HT-29 (cell line): ENCODE measurements around the gene NLRC5. TPM values are rescaled to one million over a fixed set of nuclear protein-coding genes. Genes with fewer than 3 reads are reported as not detected.
"Not testable (repeated sequence)": the region's sequence is repeated elsewhere in the genome, so short reads cannot be mapped to it uniquely, and the experiment has no call there.

ENCODE experiments used
- DNase-seq: peaks from one replicate; pipeline ENCODE4 v3.0.0-alpha.2; 2015; ENCODE audit warnings: low spot score
- total RNA-seq: library from RNA; depleted of rRNA; stranded (reverse); fragments of >200 nt; shearing (Covaris generic); gene quantifications from 2 replicates; pipeline ENCODE4 v1.2.3, GENCODE V29; 2014

The NLRC5 gene
- total RNA-seq, 1 experiment from 2014 or later = 8.2 TPM

GRCh38 chr16:56983211-56983751 lies 6.1 kb upstream of the NLRC5 start:
- DNase-seq = peak; percentile 66

- DNase-seq = no peak
These were observed 4.7 kb upstream of the NLRC5 start for GRCh38 chr16:56984639-56985038.

- DNase-seq = peak; percentile 41
These were observed 3.9 kb upstream of the NLRC5 start for GRCh38 chr16:56985288-56985961.

GRCh38 chr16:56985962-56986360 lies 3.4 kb upstream of the NLRC5 start:
- DNase-seq = no peak

GRCh38 chr16:56986361-56986760 lies 3.0 kb upstream of the NLRC5 start:
- DNase-seq = no peak

GRCh38 chr16:56986908-56987307 lies 2.4 kb upstream of the NLRC5 start:
- not testable (repeated sequence) for DNase-seq

GRCh38 chr16:56987692-56988091 lies 1.7 kb upstream of the NLRC5 start:
- no peak for DNase-seq

- no peak for DNase-seq
These were observed 1.0 kb upstream of the NLRC5 start for GRCh38 chr16:56988161-56988947.

- DNase-seq = no peak
These were observed 631 bp downstream of the NLRC5 start for GRCh38 chr16:56989988-56990387.

- DNase-seq = no peak
These were observed 1.3 kb downstream of the NLRC5 start for GRCh38 chr16:56990407-56991286.

- DNase-seq = not testable (repeated sequence)
These were observed 3.1 kb downstream of the NLRC5 start for GRCh38 chr16:56992431-56992830.

GRCh38 chr16:56993204-56993603 lies 3.8 kb downstream of the NLRC5 start:
- DNase-seq = no peak

GRCh38 chr16:56994311-56994710 lies 5.0 kb downstream of the NLRC5 start:
- DNase-seq = no peak

GRCh38 chr16:56995136-56995805 lies 5.9 kb downstream of the NLRC5 start:
- no peak for DNase-seq

GRCh38 chr16:56997264-56997663 lies 7.9 kb downstream of the NLRC5 start:
- DNase-seq = no peak

- no peak for DNase-seq
These were observed 8.6 kb downstream of the NLRC5 start for GRCh38 chr16:56997931-56998330.

GRCh38 chr16:56998352-56998751 lies 9.0 kb downstream of the NLRC5 start:
- DNase-seq = no peak

GRCh38 chr16:56998861-56999260 lies 9.5 kb downstream of the NLRC5 start:
- DNase-seq = no peak

GRCh38 chr16:56999409-57000270 lies 10.3 kb downstream of the NLRC5 start:
- DNase-seq = no peak
